Activated CD8-positive, alpha-beta memory T cell treated with anti-CD3 and anti-CD28 coated beads for 36 hours (primary cell): Measurements from ENCODE around the gene HS3ST4. TPM values are rescaled to one million over a fixed set of nuclear protein-coding genes. Genes with fewer than 3 reads are reported as not detected.

Experiments
- CTCF ChIA-PET: fragments of 350-600 bp; sonication (Branson Sonifier 250); formaldehyde crosslinking; loops from one replicate; lab custom pipeline; 2021; ENCODE audit warnings: antibody characterized with exemption; lab: Charles Lee
- POLR2A ChIA-PET: fragments of 350-600 bp; sonication (Branson Sonifier 250); formaldehyde crosslinking; loops from one replicate; lab custom pipeline; 2021; ENCODE audit warnings: antibody characterized with exemption; lab: Charles Lee
- total RNA-seq, 2 experiments: library from RNA; stranded (reverse); gene quantifications; one replicate each; pipeline ENCODE4 v1.2.3, GENCODE V29; 2021

The HS3ST4 gene
- total RNA-seq, 2 experiments from 2014 or later: not detected

GRCh38 chr16:25799816-25800215 lies 108.1 kb downstream of the HS3ST4 start:
- ChIA-PET POLR2A (no interaction called here), CTCF (no interaction called here)

- POLR2A ChIA-PET: no interaction called here
- CTCF ChIA-PET: no interaction called here
Observed at GRCh38 chr16:25812215-25812614, 120.5 kb downstream of the HS3ST4 start.

- ChIA-PET CTCF (no interaction called here), POLR2A (no interaction called here)
Observed at GRCh38 chr16:25817295-25817694, 125.5 kb downstream of the HS3ST4 start.

GRCh38 chr16:25817876-25818275 lies 126.1 kb downstream of the HS3ST4 start:
- ChIA-PET CTCF (no interaction called here), POLR2A (no interaction called here)

GRCh38 chr16:25823891-25824290 lies 132.1 kb downstream of the HS3ST4 start:
- ChIA-PET POLR2A (no interaction called here), CTCF (no interaction called here)

GRCh38 chr16:25827709-25828108 lies 135.9 kb downstream of the HS3ST4 start:
- ChIA-PET POLR2A (interaction anchor here (0.6 kb wide), 1 partner anchor 21 kb away, joined by 4 read pairs; no protein-coding TSS in a partner anchor), CTCF (no interaction called here)

GRCh38 chr16:25828510-25828909 lies 136.8 kb downstream of the HS3ST4 start:
- ChIA-PET POLR2A (no interaction called here), CTCF (no interaction called here)

GRCh38 chr16:25832291-25832690 lies 140.5 kb downstream of the HS3ST4 start:
- ChIA-PET CTCF (no interaction called here), POLR2A (interaction anchor here (0.6 kb wide), 1 partner anchor 210 kb away, joined by 3 read pairs; no protein-coding TSS in a partner anchor)

- ChIA-PET POLR2A (no interaction called here), CTCF (no interaction called here)
Observed at GRCh38 chr16:25834101-25834500, 142.3 kb downstream of the HS3ST4 start.

- POLR2A ChIA-PET: no interaction called here
- CTCF ChIA-PET: no interaction called here
Observed at GRCh38 chr16:25835126-25835525, 143.4 kb downstream of the HS3ST4 start.

GRCh38 chr16:25838724-25839186 lies 147.0 kb downstream of the HS3ST4 start:
- ChIA-PET POLR2A (no interaction called here), CTCF (interaction anchor here (1.0 to 1.4 kb wide), 2 partner anchors 691 to 1271 kb away, joined by 3 read pairs; no protein-coding TSS in a partner anchor)

GRCh38 chr16:25841761-25842160 lies 150.0 kb downstream of the HS3ST4 start:
- ChIA-PET POLR2A (no interaction called here), CTCF (no interaction called here)

GRCh38 chr16:25845901-25846300 lies 154.1 kb downstream of the HS3ST4 start:
- ChIA-PET POLR2A (no interaction called here), CTCF (no interaction called here)

GRCh38 chr16:25854141-25854540 lies 162.4 kb downstream of the HS3ST4 start:
- CTCF ChIA-PET: no interaction called here
- POLR2A ChIA-PET: no interaction called here

GRCh38 chr16:25855063-25855462 lies 163.3 kb downstream of the HS3ST4 start:
- CTCF ChIA-PET: no interaction called here
- POLR2A ChIA-PET: no interaction called here

- ChIA-PET CTCF (no interaction called here), POLR2A (no interaction called here)
Observed at GRCh38 chr16:25855818-25856217, 164.1 kb downstream of the HS3ST4 start.

- ChIA-PET CTCF (no interaction called here), POLR2A (no interaction called here)
Observed at GRCh38 chr16:25859645-25860044, 167.9 kb downstream of the HS3ST4 start.

GRCh38 chr16:25867041-25867440 lies 175.3 kb downstream of the HS3ST4 start:
- POLR2A ChIA-PET: no interaction called here

GRCh38 chr16:25868106-25868505 lies 176.3 kb downstream of the HS3ST4 start:
- POLR2A ChIA-PET: no interaction called here
- CTCF ChIA-PET: no interaction called here

More at GRCh38 chr16:25867041-25867440, 175.3 kb downstream of the HS3ST4 start:
- CTCF ChIA-PET: no interaction called here

- POLR2A ChIA-PET: no interaction called here
- CTCF ChIA-PET: no interaction called here
Observed at GRCh38 chr16:25868706-25869370, 177.1 kb downstream of the HS3ST4 start.

- CTCF ChIA-PET: no interaction called here
- POLR2A ChIA-PET: no interaction called here
Observed at GRCh38 chr16:25872369-25873070, 180.8 kb downstream of the HS3ST4 start.
